Keratinocyte (primary cell): ENCODE measurements around the gene CFAP54. TPM values are rescaled to one million over a fixed set of nuclear protein-coding genes. Genes with fewer than 3 reads are reported as not detected.
"Not testable (repeated sequence)": the region's sequence is repeated elsewhere in the genome, so short reads cannot be mapped to it uniquely, and the experiment has no call there.

Source experiments
- DNase-seq: peaks from one replicate; pipeline ENCODE4 v3.0.0-alpha.2; 2011; ENCODE audit warnings: low read depth, missing footprints, low spot score
- FAIRE-seq: peaks from 2 replicates; lab custom pipeline; 2011; peaks lifted over from hg19 to GRCh38; lab: Jason Lieb, UNC
- H2AFZ ChIP-seq: 2 replicates; pipeline ENCODE4 v1.6.0; 2012; ENCODE audit warnings: low read length, control low read depth, inconsistent platforms; ENCODE audit not compliant: control insufficient read depth
- H3K27ac ChIP-seq: 2 replicates; pipeline ENCODE4 v1.5.1; 2011; ENCODE audit warnings: low read length; ENCODE audit not compliant: control insufficient read depth, insufficient read depth
- H3K27me3 ChIP-seq: 3 replicates; pipeline ENCODE4 v1.6.0; 2011; ENCODE audit warnings: low read length; ENCODE audit not compliant: control insufficient read depth, insufficient read depth; ENCODE audit errors: extremely low read depth
- H3K36me3 ChIP-seq, 2 experiments: 2 replicates in 1 of 2; 3 replicates in 1 of 2; pipeline ENCODE4 v1.5.1; 2011; ENCODE audit warnings: low read length in 2 of 2, mild to moderate bottlenecking in 1 of 2; ENCODE audit not compliant: control insufficient read depth in 2 of 2, insufficient read depth in 2 of 2; ENCODE audit errors: extremely low read depth in 1 of 2
- H3K4me1 ChIP-seq: 3 replicates; pipeline ENCODE4 v1.5.1; 2011; ENCODE audit warnings: low read length; ENCODE audit not compliant: control insufficient read depth, insufficient read depth; ENCODE audit errors: extremely low read depth
- H3K4me2 ChIP-seq: 3 replicates; pipeline ENCODE4 v1.6.0; 2011; ENCODE audit warnings: low read depth, low read length; ENCODE audit not compliant: control insufficient read depth, insufficient read depth; ENCODE audit errors: extremely low read depth
- H3K4me3 ChIP-seq, 3 experiments: fragments of 200-600 bp in 1 of 3; sonication (generic) in 1 of 3; 2 replicates in 2 of 3; 3 replicates in 1 of 3; pipeline ENCODE4 v1.5.1; 2011 to 2016; ENCODE audit warnings: low read length in 3 of 3, mild to moderate bottlenecking in 3 of 3, control low read depth in 2 of 3, inconsistent platforms in 1 of 3, low read depth in 1 of 3, mixed read lengths in 1 of 3, mixed run types in 1 of 3, moderate library complexity in 1 of 3; ENCODE audit not compliant: control insufficient read depth in 2 of 3, insufficient read depth in 2 of 3; ENCODE audit errors: extremely low read depth in 1 of 3
- H3K79me2 ChIP-seq: 2 replicates; pipeline ENCODE4 v1.6.0; 2012; ENCODE audit warnings: low read length; ENCODE audit not compliant: control insufficient read depth, insufficient read depth
- H3K9ac ChIP-seq: 3 replicates; pipeline ENCODE4 v1.6.0; 2011; ENCODE audit warnings: low read length; ENCODE audit not compliant: control insufficient read depth, insufficient read depth; ENCODE audit errors: extremely low read depth
- H3K9me1 ChIP-seq: 3 replicates; pipeline ENCODE4 v1.6.0; 2011; ENCODE audit warnings: low read length; ENCODE audit not compliant: control insufficient read depth, insufficient read depth; ENCODE audit errors: extremely low read depth
- H3K9me3 ChIP-seq: 2 replicates; pipeline ENCODE4 v1.5.1; 2012; ENCODE audit warnings: low read depth, low read length; ENCODE audit not compliant: control insufficient read depth
- H4K20me1 ChIP-seq: 3 replicates; pipeline ENCODE4 v1.6.0; 2011; ENCODE audit warnings: low read length; ENCODE audit not compliant: control insufficient read depth, insufficient read depth; ENCODE audit errors: extremely low read depth
- EZH2 ChIP-seq: IDR thresholded peaks from one replicate; pipeline ENCODE4 v1.6.1; 2012; ENCODE audit warnings: inconsistent platforms, mild to moderate bottlenecking, low read length, moderate library complexity
- dilution Hi-C: fragments of 300-500 bp; cut with MboI; formaldehyde crosslinking; loops from one replicate; pipeline ENCODE4 v1.7.0; 2020; ENCODE audit warnings: low sequenced_read_pairs; ENCODE audit not compliant: extremely low pct_ligation_motif_present
- polyA plus RNA-seq, 5 experiments: library from polyadenylated mRNA; depleted of rRNA in 3 of 5; stranded (reverse) in 3 of 5; stranded (forward) in 1 of 5; unstranded in 1 of 5; fragments of >200 nt; gene quantifications; 1 replicate in 1 of 5; 2 replicates in 3 of 5; 3 replicates in 1 of 5; pipeline versions ENCODE4 v1.2.1 to v1.2.3, GENCODE V29; 2011 to 2012; ENCODE audit warnings: missing spikeins in 2 of 5, low read depth in 1 of 5, low replicate concordance in 1 of 5
- TF ChIP-seq, protein P1 (sequence below), 3 experiments: IDR thresholded peaks in 1 of 3; conservative IDR thresholded peaks in 1 of 3; optimal IDR thresholded peaks in 1 of 3; 2 replicates in 2 of 3; 3 replicates in 1 of 3; pipeline versions ENCODE3 to v1.5.1; 2011; ENCODE audit warnings: low read length in 3 of 3, mild to moderate bottlenecking in 3 of 3, moderate library complexity in 2 of 3, control low read depth in 1 of 3, inconsistent platforms in 1 of 3; ENCODE audit not compliant: insufficient read depth in 2 of 3; ENCODE audit errors: extremely low read depth in 1 of 3

CFAP54 gene
- polyA plus RNA-seq, 1 donor (not counting 4 experiments of a cell fraction or from before 2014, with no cell fraction given): 1.2 TPM

DNA sequence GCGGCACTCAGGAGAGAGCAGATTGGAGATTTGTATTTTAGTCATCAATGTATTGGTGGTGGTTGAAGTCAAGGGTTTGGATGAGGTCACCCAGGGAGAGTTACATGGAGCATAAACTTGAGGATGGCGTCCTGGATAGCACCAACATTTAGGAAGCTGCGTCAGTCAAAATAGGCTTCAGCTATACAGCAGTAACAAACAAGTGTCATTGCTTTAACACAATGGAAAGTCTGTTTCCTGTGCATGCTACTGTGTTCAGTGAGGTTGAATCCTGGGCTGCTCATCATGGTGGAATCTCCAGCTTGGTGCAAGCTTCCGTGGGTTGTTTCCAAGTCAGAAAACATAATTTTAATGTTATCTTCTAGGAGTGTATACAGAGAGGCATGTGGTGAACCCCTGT lies 180.4 kb downstream of the CFAP54 start:
- dilution Hi-C loops: no loop called here
- no peak overlapping the region for H2AFZ ChIP-seq
- no peak for FAIRE-seq

DNA sequence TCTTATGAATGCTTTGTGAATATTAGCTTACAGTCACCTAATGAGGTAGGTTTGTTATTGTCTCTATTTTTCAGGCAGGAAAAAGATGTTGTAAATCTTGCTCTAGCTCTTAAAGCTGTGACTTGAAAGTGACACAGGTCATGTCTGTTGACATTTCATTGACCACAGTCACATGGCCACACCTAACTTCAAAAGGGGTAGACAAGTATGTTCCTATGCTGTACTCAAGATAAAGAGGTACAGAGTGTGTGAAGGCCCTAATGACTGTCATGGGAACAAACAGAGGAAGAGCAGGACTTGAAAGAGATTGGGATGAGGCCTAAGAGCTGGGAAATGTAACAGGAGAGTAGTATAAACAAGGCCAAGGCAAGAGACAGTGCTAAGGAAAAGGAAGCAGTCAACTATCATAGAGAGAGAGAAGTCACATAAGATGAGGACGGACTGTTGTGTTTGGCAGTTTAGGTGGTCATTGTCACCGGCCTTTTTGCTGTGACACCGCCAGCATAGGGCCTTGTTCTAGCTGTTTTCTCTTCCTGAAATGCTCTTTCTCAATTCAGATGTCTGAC lies 181.0 kb downstream of the CFAP54 start:
- Histone ChIP-seq H3K9me3 (no peaks in the 10 kb centered on the region), H3K4me3 (no peak overlapping the region), H3K79me2 (no peaks in the 10 kb centered on the region), H3K4me2 (no peak overlapping the region), H3K9ac (no peak overlapping the region), H3K36me3 (no peaks in the 10 kb centered on the region), H4K20me1 (no peaks in the 10 kb centered on the region), H2AFZ (no peak overlapping the region), H3K4me1 (no peaks in the 10 kb centered on the region), H3K9me1 (no peaks in the 10 kb centered on the region), H3K27me3 (no peaks in the 10 kb centered on the region), H3K27ac (no peak overlapping the region)
- dilution Hi-C loops: no loop called here
- TF ChIP-seq, protein P1, sequence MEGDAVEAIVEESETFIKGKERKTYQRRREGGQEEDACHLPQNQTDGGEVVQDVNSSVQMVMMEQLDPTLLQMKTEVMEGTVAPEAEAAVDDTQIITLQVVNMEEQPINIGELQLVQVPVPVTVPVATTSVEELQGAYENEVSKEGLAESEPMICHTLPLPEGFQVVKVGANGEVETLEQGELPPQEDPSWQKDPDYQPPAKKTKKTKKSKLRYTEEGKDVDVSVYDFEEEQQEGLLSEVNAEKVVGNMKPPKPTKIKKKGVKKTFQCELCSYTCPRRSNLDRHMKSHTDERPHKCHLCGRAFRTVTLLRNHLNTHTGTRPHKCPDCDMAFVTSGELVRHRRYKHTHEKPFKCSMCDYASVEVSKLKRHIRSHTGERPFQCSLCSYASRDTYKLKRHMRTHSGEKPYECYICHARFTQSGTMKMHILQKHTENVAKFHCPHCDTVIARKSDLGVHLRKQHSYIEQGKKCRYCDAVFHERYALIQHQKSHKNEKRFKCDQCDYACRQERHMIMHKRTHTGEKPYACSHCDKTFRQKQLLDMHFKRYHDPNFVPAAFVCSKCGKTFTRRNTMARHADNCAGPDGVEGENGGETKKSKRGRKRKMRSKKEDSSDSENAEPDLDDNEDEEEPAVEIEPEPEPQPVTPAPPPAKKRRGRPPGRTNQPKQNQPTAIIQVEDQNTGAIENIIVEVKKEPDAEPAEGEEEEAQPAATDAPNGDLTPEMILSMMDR (optimal IDR thresholded peaks at IDR 0.05 in 1 of 3, IDR thresholded peaks at IDR 0.05 in 1 of 3, conservative IDR thresholded peaks at IDR 0.05 in 1 of 3; ENCODE audit: extremely low read depth in 1 of 3, insufficient read depth in 2 of 3, low read length in 3 of 3): no peak
- TF ChIP-seq EZH2: no peak
- no peak for FAIRE-seq
- DNase-seq: no peak

More for the DNA sequence above, 180.4 kb downstream of the CFAP54 start:
- Histone ChIP-seq H3K9ac (no peak overlapping the region), H3K4me3 (no peak overlapping the region), H3K27me3 (no peaks in the 10 kb centered on the region), H3K4me2 (no peak overlapping the region), H3K4me1 (no peaks in the 10 kb centered on the region), H3K36me3 (no peaks in the 10 kb centered on the region), H3K9me3 (no peaks in the 10 kb centered on the region), H3K79me2 (no peaks in the 10 kb centered on the region), H4K20me1 (no peaks in the 10 kb centered on the region), H3K27ac (no peak overlapping the region), H3K9me1 (no peaks in the 10 kb centered on the region)
- no peak for DNase-seq
- no peak for TF ChIP-seq EZH2
- TF ChIP-seq, protein P1 (optimal IDR thresholded peaks at IDR 0.05 in 1 of 3, IDR thresholded peaks at IDR 0.05 in 1 of 3, conservative IDR thresholded peaks at IDR 0.05 in 1 of 3; ENCODE audit: extremely low read depth in 1 of 3, insufficient read depth in 2 of 3, low read length in 3 of 3): no peak

DNA sequence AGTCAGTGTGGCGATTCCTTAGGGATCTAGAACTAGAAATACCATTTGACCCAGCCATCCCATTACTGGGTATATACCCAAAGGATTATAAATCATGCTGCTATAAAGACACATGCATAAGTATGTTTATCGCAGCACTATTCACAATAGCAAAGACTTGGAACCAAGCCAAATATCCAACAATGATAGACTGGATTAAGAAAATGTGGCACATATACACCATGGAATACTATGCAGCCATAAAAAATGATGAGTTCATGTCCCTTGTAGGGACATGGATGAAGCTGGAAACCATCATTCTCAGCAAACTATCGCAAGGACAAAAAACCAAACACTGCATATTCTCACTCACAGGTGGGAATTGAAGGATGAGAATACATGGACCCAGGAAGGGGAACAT lies 186.1 kb downstream of the CFAP54 start:
- H4K20me1 ChIP-seq, H3K9me1 ChIP-seq, H3K9ac ChIP-seq, H3K4me1 ChIP-seq, H3K27ac ChIP-seq, DNase-seq, H3K36me3 ChIP-seq, FAIRE-seq, H2AFZ ChIP-seq, dilution Hi-C loops, H3K27me3 ChIP-seq, H3K9me3 ChIP-seq, H3K4me2 ChIP-seq, H3K4me3 ChIP-seq, H3K79me2 ChIP-seq: not testable (repeated sequence)
